Adrenal gland (tissue), 12 donors: Measurements from ENCODE around the gene CEP95. TPM values are rescaled to one million over a fixed set of nuclear protein-coding genes. Genes with fewer than 3 reads are reported as not detected.

Source experiments
- DNase-seq, 7 donors: peaks; one replicate each; pipeline ENCODE4 v3.0.0-alpha.2; 2019 to 2020
- H3K27ac ChIP-seq, 5 donors: fragments of 200-600 bp; sonication (generic) in 4 of 5; 1 replicate in 3 of 5; 2 replicates in 2 of 5; pipeline versions ENCODE4 v1.5.1 to v1.8.0; 2016 to 2020; ENCODE audit warnings: mild to moderate bottlenecking in 1 of 5
- H3K27me3 ChIP-seq: fragments of 200-600 bp; 2 replicates; pipeline ENCODE4 v1.8.0; 2021
- H3K36me3 ChIP-seq, 2 donors: fragments of 200-600 bp; replicated peaks in 1 of 2; 1 replicate in 1 of 2; 2 replicates in 1 of 2; pipeline versions ENCODE4 v1.5.1 to v1.8.0; 2018 to 2022
- H3K4me1 ChIP-seq, 2 donors: fragments of 200-600 bp; replicated peaks in 1 of 2; 1 replicate in 1 of 2; 2 replicates in 1 of 2; pipeline versions ENCODE4 v1.5.1 to v1.8.0; 2018 to 2021
- H3K4me3 ChIP-seq, 4 donors: fragments of 200-600 bp; sonication (generic) in 3 of 4; one replicate each; pipeline ENCODE4 v1.5.1; 2016 to 2018
- H3K9me3 ChIP-seq, 3 donors: fragments of 200-600 bp; sonication (generic) in 1 of 3; replicated peaks in 1 of 3; 1 replicate in 2 of 3; 2 replicates in 1 of 3; pipeline versions ENCODE4 v1.5.1 to v1.8.0; 2016 to 2021
- CTCF ChIP-seq, 6 experiments: fragments of 450-650 bp in 4 of 6; fragments of 200-600 bp in 2 of 6; sonication (generic) in 1 of 6; IDR thresholded peaks; 1 replicate in 5 of 6; 2 replicates in 1 of 6; pipeline versions ENCODE4 v1.5.1 to v1.8.0; 2016 to 2021; ENCODE audit warnings: antibody characterized with exemption in 6 of 6, mild to moderate bottlenecking in 2 of 6, moderate library complexity in 1 of 6
- POLR2A ChIP-seq, 2 donors: fragments of 450-650 bp; IDR thresholded peaks; one replicate each; pipeline ENCODE4 v1.6.1; 2017; ENCODE audit warnings: antibody characterized with exemption in 2 of 2, mild to moderate bottlenecking in 2 of 2, moderate library complexity in 1 of 2
- WGBS, 4 donors: extraction: QIAGEN DNeasy Blood & Tissue Kit in 2 of 4; methylation state at CpG; one replicate each; pipeline versions ENCODE4 v1.1.5 to v1.1.7; 2013 to 2017; 5-methylcytosine and 5-hydroxymethylcytosine counted together
- intact Hi-C, 2 donors: fragments of 100-400 bp; cut with DNase I; formaldehyde crosslinking; loops; one replicate each; pipeline versions ENCODE4 v1.14.1 to v1.15.0; 2022 to 2023
- microRNA-seq, 3 donors: library from miRNA; unstranded; fragments of <30 nt; microRNA quantifications; one replicate each; pipeline ENCODE4, GENCODE V29; 2017 to 2020
- polyA plus RNA-seq, 3 donors: library from polyadenylated mRNA; stranded (reverse); fragments of 200-250 nt in 2 of 3; fragments of 350-450 nt in 1 of 3; fragmentation: Illumina TruSeq in 1 of 3; extraction: RNeasy Lipid Tissue Mini Kit (QIAGEN cat#74804) in 1 of 3; gene quantifications; one replicate each; pipeline ENCODE4 v1.2.3, GENCODE V29; 2013 to 2014
- small RNA-seq, 2 donors: library from RNA; depleted of rRNA; stranded (forward); fragments of <200 nt; gene quantifications; one replicate each; pipeline ENCODE3, GENCODE V24; 2016
- total RNA-seq, 9 donors: library from RNA; depleted of rRNA in 4 of 9; stranded (reverse); fragments of >200 nt in 4 of 9; fragments of 120-200 nt in 1 of 9; fragmentation: NEBNext Ultra II Directional in 1 of 9; extraction: Animal tissue kit (Norgen Biotek cat#: 25700) in 1 of 9; gene quantifications; one replicate each; pipeline versions ENCODE4 v1.1.0 to v1.2.4, GENCODE V29; 2013 to 2023
- donor health status: healthy with polysubstance abuse.
- donor health status: Bipolar disorder and iron deficiency.
- donor health status: DM: yes; HTN: yes; CAD: no.
- donor health status: DM: no; HTN: no; CAD: no.
- donor health status: DM: no; HTN: no; CAD: no.
- donor health status: DM: yes; HTN: yes; CAD: no.

Gene CEP95
- total and polyA plus RNA-seq, 12 donors = 7.7 to 114 (median 22.0) TPM

- Histone ChIP-seq H3K27me3 (no peaks in the 10 kb centered on the region), H3K4me3 (no peak overlapping the region), H3K9me3 (no peaks in the 10 kb centered on the region), H3K4me1 (peaks cover 0 to 31% of the 10 kb centered on the region in 2 donors), H3K27ac (no peak overlapping the region), H3K36me3 (peaks cover 0 to 24% of the 10 kb centered on the region in 2 donors)
- no peak for DNase-seq
- WGBS, 4 donors = 86 to 99% (median 96%) methylated on average over 3 of the region's 3 CpGs
- intact Hi-C loops = no loop called here
- TF ChIP-seq CTCF (IDR thresholded peaks at IDR 0.05) (no peak), POLR2A (IDR thresholded peaks at IDR 0.05) (no peak)
These were observed 76.3 kb downstream of the CEP95 start for GRCh38 chr17:64583038-64583437.

- Histone ChIP-seq H3K27me3 (no peaks in the 10 kb centered on the region), H3K36me3 (peaks cover 0 to 20% of the 10 kb centered on the region in 2 donors), H3K4me1 (peaks cover 0 to 13% of the 10 kb centered on the region in 2 donors), H3K9me3 (no peaks in the 10 kb centered on the region), H3K4me3 (no peak overlapping the region), H3K27ac (no peak overlapping the region)
- no peak for DNase-seq
- 77 to 98% (median 97%) methylated on average over 2 of the region's 2 CpGs for WGBS, 4 donors
- intact Hi-C loops = no loop called here
- TF ChIP-seq CTCF (IDR thresholded peaks at IDR 0.05) = no peak
- no peak for TF ChIP-seq POLR2A (IDR thresholded peaks at IDR 0.05)
These were observed 78.4 kb downstream of the CEP95 start for GRCh38 chr17:64585146-64585545.

Small RNAs within 50 kb of the gene (microRNA-seq; reads per million reads assigned to microRNA genes)
- gene MIR3064 (9.8 to 12.5 (median 11.4) reads per million in 3 donors), gene MIR5047 (0 reads per million in 3 donors)

Small RNAs within 50 kb of the gene (small RNA-seq; reads per million reads assigned to genes)
- 0 reads per million in 2 donors for gene AC009994.1
- gene ATP5MFP4 = 0 reads per million in 2 donors

Other genes starting within 250 kb of the CEP95 start
- 10 to 100 TPM; 56.5 to 91.5 (median 63.0) TPM for gene TEX2, start 243.7 kb upstream of the CEP95 start, total RNA-seq
- gene TEX2, start 243.7 kb upstream of the CEP95 start, polyA plus RNA-seq = 10 to 100 TPM; 12.0 to 80.6 (median 18.5) TPM
- 100 to 1,000 TPM in 3 of 9 donors, 10 to 100 TPM in 6; 14.0 to 119 (median 54.2) TPM for gene PECAM1, start 116.1 kb upstream of the CEP95 start, total RNA-seq
- 10 to 100 TPM; 11.6 to 46.0 (median 27.6) TPM for gene PECAM1, start 116.1 kb upstream of the CEP95 start, polyA plus RNA-seq
- 10 to 100 TPM in 6 of 9 donors, 1 to 10 TPM in 3; 2.9 to 28.0 (median 17.9) TPM for gene MILR1, start 57.9 kb upstream of the CEP95 start, total RNA-seq
- 10 to 100 TPM in 1 of 3 donors, 1 to 10 TPM in 2; 6.2 to 17.2 (median 9.1) TPM for gene MILR1, start 57.9 kb upstream of the CEP95 start, polyA plus RNA-seq
- 10 to 100 TPM in 5 of 9 donors, 1 to 10 TPM in 4; 3.1 to 28.7 (median 11.1) TPM for gene POLG2, start 9.9 kb upstream of the CEP95 start, total RNA-seq
- gene POLG2, start 9.9 kb upstream of the CEP95 start, polyA plus RNA-seq = 10 to 100 TPM in 2 of 3 donors, 1 to 10 TPM in 1; 7.6 to 14.7 (median 11.1) TPM
- gene DDX5, start 688 bp upstream of the CEP95 start, total RNA-seq = 1,000 to 10,000 TPM in 4 of 9 donors, 100 to 1,000 TPM in 5; 315 to 1,846 (median 891) TPM
- 1,000 to 10,000 TPM in 2 of 3 donors, 100 to 1,000 TPM in 1; 829 to 1,098 (median 1,016) TPM for gene DDX5, start 688 bp upstream of the CEP95 start, polyA plus RNA-seq
- gene SMURF2, start 155.3 kb downstream of the CEP95 start, total RNA-seq = 10 to 100 TPM; 13.2 to 36.9 (median 19.2) TPM
- 10 to 100 TPM in 1 of 3 donors, 1 to 10 TPM in 2; 7.7 to 15.8 (median 7.9) TPM for gene SMURF2, start 155.3 kb downstream of the CEP95 start, polyA plus RNA-seq